GM21723 (cell line): ENCODE measurements around the gene SELENON.

Experiments
- ATAC-seq: cut with Tn5 transposase; IDR thresholded peaks from one replicate; pipeline ENCODE4 v1.9.1; 2021; ENCODE audit warnings: mild to moderate bottlenecking, moderate library complexity; ENCODE audit not compliant: unreplicated experiment

Gene SELENON

DNA sequence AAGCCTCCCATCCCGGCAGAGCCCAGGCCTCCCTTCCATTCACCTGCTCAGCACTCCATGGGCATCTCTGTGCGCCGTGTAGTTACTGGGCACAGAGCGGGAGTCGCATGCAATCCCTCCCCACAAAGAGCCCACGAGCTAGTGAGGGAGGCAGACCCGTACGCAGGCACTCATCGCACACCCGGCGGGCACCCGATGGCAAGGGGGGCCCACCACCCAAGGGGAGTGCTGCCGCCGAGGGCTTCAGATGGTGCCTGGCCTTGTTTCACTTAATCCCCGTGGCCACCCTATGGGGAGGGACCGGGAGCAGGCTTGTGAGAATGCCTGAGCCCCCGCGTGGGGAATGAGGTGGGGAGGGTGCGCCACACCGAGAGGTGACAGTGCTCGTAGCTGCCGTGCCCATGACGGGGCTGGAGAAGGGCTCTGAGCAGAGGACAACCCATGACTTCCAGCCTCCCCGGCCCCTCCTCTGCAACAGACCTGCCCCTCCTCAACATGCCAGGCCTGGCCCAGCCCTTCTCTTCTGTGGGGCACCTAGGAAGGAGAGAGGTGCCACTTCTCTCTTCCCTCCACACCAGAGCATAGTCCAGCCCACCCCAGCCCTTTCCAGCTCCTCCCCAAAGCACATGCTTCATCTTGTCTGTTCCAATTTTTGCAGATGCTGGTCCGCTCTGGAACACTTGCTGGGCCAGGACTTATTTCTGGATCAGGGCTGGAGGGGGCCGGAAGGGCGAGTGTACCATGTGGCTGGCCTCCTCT, 30.2 kb upstream of the SELENON start:
- no peak for ATAC-seq

DNA sequence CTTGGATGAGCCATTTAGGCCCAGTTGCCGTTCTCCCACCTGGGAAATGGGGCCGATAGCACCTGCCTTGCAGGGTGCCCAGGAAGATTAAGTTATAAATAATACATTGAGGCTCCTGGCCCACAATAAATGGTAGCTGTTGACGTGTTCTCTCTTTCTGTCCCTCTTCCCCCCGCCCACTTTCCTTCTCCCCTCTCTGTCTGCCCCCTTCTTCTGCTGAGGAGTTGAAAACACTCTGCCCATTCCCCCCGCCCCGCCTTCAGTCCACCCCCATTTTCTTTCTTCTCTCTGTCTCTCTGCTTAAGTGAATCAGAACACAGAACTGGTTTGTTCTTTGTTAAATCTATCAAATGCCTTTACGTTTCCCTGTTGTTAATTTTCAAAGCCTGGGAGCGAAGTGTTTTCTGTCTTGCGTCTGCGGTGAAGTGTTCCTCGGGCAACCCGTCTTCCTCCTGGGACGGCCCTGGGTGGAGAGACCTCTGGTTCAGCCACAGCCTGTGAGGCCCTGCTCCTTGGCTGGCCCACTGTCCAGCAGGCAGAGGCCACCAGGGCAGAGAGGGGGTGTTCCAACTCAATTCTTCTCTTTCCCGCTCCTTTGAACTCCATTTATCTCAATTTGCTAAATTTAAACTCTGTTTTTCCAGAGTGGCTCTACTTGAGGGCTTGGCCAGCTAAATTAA, 29.3 kb upstream of the SELENON start:
- no peak for ATAC-seq

DNA sequence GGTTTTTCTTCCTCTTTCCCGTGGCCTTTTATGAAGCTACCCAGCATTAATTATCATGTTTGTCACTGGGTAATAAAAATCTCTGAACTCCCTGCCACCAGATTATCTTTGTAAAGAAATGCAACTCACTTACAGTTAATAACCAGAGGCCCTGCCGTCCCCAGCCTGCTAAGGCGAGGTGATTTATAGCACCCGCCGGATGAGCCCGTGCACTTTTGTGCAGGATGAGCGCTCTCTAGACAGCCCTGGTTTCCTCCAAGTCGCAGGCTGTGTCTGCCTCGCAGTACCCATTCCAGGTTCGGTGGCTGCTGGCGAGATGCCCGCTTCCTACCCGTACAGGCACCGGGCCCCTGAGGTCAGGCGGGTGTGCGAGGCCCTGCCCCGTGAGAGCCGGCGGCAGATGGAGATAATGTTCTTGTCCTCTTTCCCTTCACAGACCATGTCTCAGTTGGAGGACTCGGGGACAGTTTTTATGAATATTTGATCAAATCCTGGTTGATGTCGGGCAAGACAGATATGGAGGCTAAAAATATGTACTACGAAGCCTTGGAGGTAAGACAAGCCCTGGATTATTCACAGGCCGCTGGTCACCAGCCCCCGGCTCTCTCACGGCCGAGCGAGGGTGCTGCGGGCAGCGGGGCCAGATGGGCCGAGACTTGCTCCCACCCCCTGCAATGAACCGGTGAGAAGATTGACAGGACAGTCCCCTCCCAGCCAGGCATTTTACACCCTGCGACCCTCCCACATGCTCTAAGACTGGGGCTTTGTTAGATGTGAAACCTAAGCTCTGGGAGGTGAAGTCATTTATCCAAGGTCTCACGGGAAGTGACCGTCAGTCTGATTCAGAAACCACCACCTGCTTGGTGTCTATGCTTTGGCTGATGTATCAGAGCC, 28.5 kb upstream of the SELENON start:
- no peak for ATAC-seq

DNA sequence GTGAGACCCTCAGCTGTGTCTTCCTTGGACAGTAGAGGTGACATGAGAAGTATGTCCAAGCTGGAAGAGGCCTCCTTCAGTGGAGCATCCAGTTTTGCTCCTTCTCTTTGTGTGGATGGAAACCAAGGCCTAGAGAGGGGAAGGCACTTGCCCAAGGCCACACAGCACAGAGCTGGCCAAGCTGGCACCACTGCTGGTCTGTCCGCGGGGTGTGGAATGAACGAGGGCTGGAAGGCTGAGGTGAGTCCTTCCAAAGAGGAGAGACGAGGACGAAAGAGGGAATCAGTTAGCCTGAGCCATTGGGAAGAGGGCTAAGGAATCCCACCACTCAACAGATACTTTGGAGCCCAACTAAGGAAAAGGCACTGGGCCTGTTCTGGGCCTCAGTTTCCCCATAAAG, 27.8 kb upstream of the SELENON start:
- ATAC-seq: no peak

DNA sequence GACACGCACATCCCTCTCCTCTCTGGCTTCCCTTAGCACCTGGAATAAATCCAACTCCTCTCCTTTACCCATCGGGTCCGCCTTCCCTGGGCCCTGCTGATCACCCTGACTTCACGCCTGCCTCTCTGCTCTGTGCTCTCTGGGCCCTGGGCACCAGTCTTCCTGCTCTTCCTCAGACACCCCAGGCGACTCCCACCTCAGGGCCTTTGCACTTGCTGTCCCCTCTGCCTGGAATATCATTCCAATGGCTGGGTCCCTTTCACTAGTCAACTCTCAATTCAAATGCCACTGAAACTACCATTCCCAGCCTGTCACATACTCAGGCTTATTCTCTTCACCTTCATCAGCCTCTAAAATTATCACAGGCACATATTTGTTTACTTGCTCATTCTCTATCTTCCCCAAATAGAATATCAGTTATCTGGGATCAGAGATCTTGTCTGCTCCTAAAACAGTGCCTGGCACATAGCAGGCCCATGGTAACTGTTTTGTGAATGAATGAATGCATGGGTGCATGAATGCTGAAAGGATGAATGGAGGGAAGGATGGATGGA, 27.2 kb upstream of the SELENON start:
- ATAC-seq: no peak

DNA sequence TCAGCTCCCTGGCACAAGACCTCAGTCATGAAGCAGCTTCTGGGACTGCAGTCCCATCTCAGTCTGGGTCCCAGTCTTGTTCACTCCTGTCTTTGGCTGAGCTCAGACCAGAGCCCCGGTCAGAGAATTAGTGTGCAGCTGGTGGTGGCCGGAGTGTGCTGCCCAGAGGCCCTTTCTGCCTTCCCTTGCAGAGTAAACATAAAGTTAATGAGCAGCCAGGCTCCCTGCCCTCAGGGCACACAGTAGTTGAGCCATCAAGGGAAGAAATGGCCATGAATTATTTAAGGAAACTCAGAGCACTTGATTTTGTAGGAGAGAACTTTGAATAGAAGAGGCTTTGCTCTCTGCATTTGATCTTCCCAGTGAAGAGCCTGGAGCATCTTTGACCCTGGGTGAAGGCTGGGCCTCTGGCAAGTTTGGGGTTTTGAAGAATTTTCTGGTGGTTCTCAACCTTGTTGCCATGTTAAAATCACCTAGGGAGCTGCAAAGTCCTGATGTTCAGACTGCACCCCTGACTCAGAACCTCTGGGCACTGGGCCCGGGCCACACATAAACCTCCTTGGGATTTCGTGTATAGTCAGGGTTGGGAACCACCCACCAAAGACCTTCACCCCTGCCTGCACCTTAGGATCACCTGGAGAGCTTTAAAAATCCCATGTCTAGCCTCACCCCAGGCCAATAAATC, 26.4 kb upstream of the SELENON start:
- no peak for ATAC-seq

DNA sequence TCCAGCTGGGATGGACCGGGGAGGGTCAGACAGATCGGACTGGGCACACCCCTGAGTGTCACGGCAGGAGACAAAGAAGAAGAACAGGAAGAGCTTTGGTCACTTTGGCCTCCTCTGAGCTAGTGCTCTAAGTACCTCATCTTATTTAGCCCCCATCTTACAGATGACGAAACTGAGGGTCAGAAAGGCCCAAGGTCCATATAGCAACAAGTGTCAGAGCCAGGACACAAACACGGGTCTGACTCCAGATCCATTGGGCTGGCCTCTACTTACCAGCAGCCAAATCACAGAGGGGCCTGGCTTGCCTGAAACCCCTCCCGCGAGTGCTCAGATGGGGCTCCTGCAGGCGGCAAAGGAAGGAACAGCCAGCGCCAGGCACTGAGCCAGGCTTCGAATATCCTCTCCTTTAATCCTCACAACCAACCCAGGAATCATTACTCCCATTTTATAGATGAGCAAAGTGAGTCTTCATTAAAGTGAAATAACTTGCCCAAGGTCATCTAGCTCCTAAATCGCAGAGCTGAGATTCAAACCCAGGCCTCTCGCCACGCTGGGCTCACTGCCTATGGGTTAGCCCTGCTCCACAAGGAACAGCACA, 25.7 kb upstream of the SELENON start:
- ATAC-seq: no peak

DNA sequence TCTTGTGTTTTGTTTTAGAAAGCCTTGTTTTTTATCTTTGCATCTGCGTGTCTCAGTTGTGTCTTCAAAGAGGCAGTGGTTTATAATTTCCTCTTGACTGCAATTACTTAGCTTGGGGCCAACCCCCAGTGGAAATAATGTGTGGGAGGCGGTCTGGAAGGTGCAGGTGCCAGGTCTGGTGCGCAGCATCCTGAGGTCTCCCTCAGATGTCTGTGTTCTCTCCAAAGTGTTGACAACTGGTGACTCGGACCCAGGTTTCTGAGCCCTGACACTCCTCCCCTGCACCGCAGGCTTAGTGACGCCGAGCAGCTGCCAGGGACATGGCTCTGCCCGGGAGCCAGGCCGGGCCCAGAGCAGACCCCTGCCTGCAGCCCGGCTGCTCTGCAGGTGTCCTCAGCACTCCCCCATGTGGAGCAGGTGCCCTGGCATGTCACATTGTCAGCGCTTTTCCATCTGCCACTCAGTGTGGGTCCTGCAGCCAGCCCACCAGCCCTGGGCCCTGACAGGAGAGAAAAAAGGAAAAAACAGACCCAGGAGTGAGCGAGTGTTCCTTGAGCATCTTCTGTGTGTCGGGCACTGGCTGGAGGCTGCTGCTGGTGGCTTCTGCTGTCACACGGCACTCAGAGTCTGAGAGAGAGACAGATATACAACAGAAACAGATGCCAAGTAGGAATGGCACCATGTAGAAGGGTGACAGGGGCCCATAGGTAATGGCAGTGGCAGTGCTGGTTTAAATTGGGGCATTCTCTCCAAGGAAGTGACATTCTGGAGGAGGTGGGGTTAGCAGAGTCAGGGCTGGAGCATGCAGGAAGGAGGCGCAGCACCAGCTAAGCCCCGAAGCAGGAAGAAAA, 24.8 kb upstream of the SELENON start:
- no peak for ATAC-seq

DNA sequence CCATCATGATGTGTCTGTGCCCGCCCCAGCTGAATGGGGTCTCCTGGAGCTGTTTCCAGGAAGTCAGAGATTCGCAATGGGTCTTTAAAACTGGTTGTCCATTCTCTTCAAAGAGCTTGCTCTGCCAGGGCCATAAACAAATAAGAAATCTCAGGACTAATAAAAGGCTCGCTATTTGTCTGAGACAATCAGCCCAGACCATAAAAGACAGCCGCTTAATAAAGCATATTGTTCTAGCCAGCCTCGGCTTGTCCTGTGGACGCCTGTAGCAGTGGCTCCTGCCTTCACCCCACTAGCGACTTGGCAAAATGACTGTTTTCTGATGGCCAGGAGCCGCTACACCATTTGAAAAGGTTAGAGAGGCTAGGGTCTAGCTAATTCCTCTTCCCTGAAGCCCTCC, 20.6 kb upstream of the SELENON start:
- no peak for ATAC-seq

DNA sequence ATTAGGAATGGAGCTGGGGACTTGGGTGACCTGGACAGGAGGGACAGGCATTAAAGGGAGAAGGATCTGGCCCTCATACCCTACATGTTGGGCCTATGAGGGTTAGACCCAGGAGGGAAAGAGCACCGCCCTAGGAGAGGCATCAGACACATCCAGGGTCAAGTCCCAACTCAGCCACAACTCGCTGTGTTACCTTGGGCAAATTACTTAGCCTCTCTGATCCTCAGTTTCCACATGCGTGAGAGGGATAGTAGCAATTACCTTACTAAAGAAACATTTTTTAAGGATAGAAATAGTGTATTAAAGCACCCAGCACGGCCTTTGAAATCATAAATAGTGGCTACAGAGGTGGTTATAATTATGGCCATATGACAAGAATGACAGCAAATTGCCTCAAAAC, 20.1 kb upstream of the SELENON start:
- ATAC-seq: no peak

DNA sequence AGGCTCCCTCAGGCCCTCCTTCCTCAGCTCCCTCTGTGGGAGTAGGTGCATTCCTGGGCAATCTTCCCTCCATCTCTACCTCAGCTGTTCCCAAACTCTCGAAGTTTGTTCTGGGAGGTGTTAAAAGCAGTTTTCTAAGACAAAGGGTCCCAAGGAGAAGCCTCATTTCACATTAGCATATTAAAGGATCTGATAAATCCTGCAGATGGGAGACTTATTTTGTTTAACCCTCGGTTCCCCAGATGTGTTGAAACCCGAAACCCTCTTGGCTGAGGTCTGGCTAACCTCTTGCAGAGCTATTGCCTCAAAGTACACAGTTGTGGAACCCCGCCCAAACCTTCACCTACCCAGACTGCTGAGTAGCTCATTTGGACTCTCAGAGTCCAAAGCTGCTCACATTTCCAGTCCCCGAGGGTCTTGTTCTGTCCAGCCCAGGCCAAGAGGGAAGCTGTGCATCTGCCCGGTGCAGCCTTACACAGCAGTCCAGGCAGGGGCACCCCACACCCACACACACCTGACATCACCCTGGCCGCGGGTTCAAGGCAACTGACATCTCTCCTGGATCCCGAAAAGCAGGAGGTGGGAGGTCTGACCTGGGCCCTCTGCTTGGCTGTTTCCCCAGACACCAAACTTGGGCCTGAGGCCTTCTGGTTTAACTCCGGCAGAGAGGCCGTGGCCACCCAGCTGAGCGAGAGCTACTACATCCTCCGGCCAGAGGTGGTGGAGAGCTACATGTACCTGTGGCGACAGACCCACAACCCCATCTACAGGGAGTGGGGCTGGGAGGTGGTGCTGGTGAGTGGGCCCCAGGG, 19.5 kb upstream of the SELENON start:
- ATAC-seq: no peak

DNA sequence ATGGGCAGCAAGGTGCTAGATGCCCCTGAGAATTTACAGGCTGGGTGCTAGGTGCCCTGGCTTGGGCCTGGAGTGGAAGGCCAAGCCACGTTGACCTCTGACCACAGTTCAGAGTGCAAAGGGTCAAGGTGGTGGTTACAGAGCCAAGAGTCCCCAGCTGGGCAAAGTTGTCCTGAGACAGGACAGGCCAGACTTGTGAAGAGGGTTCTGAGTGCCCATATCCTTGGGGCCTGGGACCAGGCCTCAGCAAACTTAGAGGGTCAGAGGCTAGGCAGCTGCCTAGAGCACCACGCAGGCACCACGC, 18.9 kb upstream of the SELENON start:
- no peak for ATAC-seq

DNA sequence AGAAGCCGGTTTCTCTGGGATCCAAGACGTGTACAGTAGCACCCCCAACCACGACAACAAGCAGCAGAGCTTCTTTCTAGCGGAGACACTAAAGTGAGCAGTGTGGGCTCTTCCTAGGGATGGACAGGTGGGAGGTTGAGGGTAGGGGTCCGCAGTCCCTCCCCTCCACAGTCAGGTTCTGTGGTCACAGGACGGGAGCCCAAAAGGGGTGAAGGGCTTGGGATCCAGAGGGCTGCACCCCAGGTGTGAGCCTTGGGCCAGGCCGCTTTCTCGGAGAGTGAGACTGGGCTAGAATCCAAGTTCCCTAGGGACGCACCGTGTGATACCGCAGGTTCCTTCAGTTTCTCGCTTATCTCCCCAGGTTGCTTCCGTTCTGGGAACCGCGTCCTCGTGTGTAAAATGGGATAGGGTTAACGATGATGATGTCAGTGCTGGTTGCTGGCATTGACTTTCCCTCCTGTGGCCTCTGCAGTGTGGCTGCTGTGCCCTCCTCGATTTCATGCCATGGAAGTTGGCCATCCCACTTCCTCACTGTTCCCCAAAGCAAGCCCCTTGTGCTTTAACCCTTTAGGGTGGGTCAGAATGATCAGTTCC, 17.3 kb upstream of the SELENON start:
- no peak for ATAC-seq

DNA sequence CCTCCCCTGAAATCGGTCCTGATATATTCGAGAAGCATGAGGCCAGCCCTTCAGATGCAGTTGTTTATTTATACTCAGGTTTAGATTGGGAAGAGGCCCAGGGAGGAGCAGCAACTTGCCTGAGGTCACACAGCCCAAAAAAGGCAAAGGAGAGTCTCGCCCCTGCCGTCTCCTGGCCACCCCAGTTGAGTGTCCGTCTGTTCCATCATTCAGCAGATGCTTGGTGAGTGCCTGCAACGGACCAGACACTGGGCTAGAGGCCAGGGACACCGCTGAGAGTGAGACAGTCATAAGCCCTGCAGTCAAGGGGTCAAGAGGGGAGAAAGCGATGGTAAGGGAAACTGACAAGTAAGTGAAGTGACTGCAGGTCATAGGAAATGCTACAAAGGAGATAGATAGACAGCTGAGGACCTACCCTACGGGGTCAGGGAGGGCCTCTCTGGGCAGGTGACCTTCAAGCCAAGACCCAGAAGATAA, 15.4 kb upstream of the SELENON start:
- ATAC-seq: no peak

DNA sequence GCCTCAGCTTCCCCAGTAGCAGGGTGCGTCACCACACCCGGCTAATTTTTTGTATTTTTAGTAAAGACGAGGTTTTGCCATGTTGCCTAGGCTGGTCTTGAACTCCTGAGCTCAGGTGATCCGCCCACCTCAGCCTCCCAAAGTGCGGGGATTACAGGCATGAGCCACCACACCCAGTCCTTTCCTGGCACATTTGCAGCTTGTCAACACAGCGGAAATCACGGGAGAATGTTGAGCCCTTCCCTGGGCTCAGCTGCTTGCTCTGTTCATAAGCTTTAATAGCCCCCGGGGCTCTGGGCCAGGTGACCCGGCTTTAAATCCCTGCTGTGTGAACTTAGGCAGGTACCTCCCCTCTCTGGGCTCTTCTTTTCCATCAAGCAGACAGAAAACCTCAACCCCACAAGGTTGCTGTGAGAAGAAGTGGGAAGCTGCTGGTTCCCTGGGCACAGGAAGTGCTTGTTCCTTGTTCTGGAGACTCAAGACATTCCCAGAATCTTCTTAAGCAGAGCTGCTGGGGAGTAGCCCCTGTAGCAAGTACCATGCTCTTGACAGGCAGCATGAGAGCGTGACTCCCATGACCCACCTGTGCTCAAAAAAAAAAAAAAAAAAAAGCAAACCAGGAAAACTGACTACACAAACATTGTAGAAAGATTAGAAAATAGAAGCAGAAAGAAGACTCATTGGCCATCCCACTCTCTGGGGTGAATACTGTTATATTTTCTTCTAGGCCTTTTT, 14.5 kb upstream of the SELENON start:
- no peak for ATAC-seq

DNA sequence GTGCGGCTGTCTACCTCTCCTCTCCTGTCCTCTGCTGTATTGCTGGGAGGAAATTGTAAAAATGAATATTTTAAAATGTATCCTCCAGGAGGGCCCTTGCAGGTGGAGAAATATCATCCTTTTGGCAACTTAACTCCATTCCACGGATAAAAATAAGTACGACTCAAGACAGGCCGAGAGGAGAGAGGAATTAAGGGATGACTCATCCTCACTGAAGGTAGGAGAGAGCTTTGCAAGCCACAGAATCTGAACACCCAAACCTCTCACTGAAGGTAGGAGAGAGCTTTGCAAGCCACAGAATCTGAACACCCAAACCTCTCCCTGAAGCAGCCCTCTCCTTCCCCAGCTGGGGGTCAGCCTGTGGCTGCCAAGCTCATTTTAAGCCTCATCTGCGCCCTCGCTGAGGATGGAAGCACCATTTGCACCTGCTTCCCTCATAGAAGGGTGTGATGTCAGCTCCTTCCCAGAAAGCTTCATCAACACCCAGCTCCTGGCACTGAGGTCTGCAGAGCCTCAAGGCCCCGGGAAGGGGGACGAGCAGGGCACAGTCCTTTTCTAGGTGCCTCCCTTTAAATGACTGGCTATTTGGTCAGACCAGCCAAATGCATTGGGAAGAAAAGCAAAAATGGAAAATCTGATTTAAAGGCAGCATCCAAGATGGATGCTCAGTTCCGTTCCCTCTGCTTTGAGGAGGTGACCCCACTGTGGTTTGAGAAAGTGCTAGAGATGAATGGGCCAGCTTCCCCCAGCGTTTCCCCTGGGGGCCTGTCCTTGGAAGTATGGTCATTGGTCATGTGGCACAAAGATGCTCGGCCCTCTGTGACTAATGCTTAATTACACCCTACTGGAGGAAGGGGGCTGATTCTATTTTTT, 12.9 kb upstream of the SELENON start:
- ATAC-seq: no peak

DNA sequence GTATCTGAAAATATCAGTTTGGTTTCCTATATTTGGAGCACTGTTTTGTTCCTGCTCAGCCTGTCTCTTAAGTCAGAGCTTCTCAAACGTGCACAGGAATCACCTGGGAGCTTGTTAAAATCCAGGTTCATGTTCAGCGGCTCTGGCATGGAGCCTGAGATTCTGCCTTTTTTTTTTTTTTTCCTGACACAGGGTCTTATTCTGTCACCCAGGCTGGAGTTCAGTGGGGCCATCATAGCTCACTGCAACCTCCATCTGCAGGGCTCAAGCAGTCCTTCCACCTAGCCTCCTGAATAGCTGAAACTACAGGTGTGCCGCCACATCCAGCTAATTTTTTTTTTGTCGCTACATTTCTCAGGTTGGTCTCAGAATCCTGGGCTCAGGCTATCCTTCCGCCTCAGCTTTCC, 12.2 kb upstream of the SELENON start:
- ATAC-seq: no peak
